ENCODE measurements around the gene OR14I1. TPM values are rescaled to one million over a fixed set of nuclear protein-coding genes. Genes with fewer than 3 reads are reported as not detected.

OR14I1 gene
- total and polyA plus RNA-seq, 8 donors, result not detected

DNA sequence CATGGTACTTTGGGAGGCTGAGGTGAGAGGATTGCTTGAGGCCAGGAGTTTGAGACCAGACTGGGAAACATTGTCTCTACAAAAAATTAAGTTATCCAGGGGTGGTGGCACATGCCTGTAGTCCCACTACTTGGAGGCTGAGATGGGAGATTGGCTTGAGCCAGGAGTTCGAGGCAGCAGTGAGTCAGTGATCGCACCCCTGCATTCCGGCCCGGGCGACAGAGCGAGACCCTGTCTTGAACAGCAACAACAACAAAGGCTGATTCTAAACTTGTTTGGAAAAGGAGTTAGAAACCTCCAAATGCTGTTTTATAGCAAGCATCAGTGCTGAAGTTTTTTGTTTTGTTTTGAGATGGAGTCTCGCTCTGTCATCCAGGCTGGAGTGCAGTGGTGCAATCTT is 38.3 kb upstream of the OR14I1 start:
- H3K9me3 ChIP-seq, result no peaks in the 10 kb centered on the region
- 91 to 95% methylated on average over 7 of the region's 7 CpGs for WGBS, 2 donors
- intact Hi-C loops (cut with DNase I), result no loop called here
- TF ChIP-seq, protein P1, sequence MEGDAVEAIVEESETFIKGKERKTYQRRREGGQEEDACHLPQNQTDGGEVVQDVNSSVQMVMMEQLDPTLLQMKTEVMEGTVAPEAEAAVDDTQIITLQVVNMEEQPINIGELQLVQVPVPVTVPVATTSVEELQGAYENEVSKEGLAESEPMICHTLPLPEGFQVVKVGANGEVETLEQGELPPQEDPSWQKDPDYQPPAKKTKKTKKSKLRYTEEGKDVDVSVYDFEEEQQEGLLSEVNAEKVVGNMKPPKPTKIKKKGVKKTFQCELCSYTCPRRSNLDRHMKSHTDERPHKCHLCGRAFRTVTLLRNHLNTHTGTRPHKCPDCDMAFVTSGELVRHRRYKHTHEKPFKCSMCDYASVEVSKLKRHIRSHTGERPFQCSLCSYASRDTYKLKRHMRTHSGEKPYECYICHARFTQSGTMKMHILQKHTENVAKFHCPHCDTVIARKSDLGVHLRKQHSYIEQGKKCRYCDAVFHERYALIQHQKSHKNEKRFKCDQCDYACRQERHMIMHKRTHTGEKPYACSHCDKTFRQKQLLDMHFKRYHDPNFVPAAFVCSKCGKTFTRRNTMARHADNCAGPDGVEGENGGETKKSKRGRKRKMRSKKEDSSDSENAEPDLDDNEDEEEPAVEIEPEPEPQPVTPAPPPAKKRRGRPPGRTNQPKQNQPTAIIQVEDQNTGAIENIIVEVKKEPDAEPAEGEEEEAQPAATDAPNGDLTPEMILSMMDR (IDR thresholded peaks at IDR 0.05), result no peak
- H3K4me3 ChIP-seq, result no peak overlapping the region
- H3K36me3 ChIP-seq, result no peaks in the 10 kb centered on the region
- H3K27ac ChIP-seq, result no peak overlapping the region
- DNase-seq (no peak), FAIRE-seq (no peak), ATAC-seq (no peak)
- H3K27me3 ChIP-seq, result no peaks in the 10 kb centered on the region
- H3K4me1 ChIP-seq, result no peaks in the 10 kb centered on the region

DNA sequence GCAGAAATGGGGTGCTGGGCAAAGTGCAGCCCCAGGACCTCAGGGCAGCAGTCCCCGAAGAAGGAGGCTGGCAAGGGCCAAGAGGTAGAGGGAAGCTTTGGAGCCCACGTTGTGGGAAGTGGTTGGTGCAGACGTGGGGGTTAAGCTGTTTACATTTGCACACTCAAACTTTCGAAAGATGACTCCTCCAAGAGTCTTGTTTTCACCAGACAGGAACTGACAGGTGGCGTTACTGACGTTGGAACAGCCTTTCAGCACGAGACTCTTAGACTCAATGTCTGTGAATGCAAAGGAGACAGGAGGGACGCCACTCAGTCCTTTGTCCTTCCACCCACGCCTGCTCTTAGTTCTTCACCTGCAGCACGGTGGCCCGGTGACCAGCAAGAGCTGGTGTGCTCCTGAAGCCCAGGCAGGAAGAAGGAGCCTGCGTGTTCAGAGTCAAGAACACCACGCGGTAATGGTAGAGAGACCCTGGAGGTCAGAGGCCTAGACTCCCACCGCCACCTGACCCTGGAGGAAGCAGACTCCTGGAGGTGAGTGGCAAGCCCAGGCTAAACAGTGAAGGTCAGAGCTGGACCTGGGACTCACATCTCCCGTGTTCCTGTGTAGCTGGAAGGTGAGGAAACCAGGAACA is 37.1 kb upstream of the OR14I1 start:
- DNase-seq, result no peak
- Histone ChIP-seq H3K27me3 (no peaks in the 10 kb centered on the region), H3K36me3 (no peaks in the 10 kb centered on the region), H3K27ac (no peak overlapping the region), H3K4me3 (no peak overlapping the region), H3K9me3 (no peaks in the 10 kb centered on the region), H3K4me1 (no peaks in the 10 kb centered on the region)
- TF ChIP-seq, protein P1 (IDR thresholded peaks at IDR 0.05), result no peak
- FAIRE-seq, result no peak
- no peak for ATAC-seq
- 68 to 76% methylated on average over 16 of the region's 16 CpGs for whole genome bisulfite sequencing, 2 donors
- intact Hi-C loops (cut with DNase I), result no loop called here

DNA sequence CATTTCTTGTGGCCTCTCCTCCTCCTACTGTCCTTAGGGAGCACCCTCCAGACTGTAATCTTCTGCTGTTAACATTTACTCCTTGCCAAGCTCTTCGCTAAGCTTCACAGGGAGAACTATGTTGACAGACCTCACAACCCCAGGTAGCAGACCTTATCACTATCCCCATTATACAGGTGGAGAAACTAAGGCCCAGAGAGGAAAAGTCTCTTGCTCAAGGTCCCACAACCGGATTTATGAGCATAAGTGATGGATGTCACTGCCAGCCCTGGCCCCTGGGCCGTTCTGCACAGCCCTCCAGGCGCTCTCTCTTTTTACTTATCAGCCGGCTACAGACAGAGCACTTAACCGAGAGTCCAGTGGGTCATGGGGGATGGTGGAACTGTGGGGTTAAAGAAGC is 34.9 kb upstream of the OR14I1 start:
- 63 to 74% methylated on average over 6 of the region's 6 CpGs for WGBS, 2 donors
- ATAC-seq, result no peak
- Histone ChIP-seq H3K27me3 (no peaks in the 10 kb centered on the region), H3K9me3 (no peaks in the 10 kb centered on the region), H3K27ac (no peak overlapping the region), H3K4me3 (no peak overlapping the region), H3K4me1 (no peaks in the 10 kb centered on the region), H3K36me3 (no peaks in the 10 kb centered on the region)
- TF ChIP-seq, protein P1 (IDR thresholded peaks at IDR 0.05), result no peak
- DNase-seq, result no peak
- no peak for FAIRE-seq
- intact Hi-C loops (cut with DNase I), result no loop called here

DNA sequence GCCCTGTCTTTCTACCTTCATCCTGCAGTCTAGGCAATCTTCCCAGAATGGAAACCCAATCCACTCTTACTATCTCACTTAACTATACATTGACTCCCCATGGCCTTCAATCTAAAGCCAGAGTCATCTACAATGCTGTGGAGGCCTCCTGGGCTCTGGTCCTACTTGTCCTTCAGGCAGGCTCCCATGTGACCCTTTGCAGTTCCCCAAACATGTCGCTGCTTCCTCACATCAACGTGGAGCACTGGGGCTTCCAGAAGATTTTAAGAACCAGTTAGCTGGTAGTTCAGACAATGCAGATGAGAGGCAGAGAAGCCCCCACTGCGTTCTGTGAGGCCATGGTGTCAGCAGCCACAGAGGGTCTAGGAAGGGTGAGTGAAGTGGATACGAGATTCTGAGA is 34.4 kb upstream of the OR14I1 start:
- Histone ChIP-seq H3K27me3 (no peaks in the 10 kb centered on the region), H3K4me1 (no peaks in the 10 kb centered on the region), H3K9me3 (no peaks in the 10 kb centered on the region), H3K27ac (no peak overlapping the region), H3K4me3 (no peak overlapping the region), H3K36me3 (no peaks in the 10 kb centered on the region)
- FAIRE-seq (no peak), ATAC-seq (no peak), DNase-seq (no peak)
- 45 to 61% methylated on average over 4 of the region's 4 CpGs for WGBS, 2 donors
- intact Hi-C loops (cut with DNase I), result no loop called here
- TF ChIP-seq, protein P1 (IDR thresholded peaks at IDR 0.05), result no peak

DNA sequence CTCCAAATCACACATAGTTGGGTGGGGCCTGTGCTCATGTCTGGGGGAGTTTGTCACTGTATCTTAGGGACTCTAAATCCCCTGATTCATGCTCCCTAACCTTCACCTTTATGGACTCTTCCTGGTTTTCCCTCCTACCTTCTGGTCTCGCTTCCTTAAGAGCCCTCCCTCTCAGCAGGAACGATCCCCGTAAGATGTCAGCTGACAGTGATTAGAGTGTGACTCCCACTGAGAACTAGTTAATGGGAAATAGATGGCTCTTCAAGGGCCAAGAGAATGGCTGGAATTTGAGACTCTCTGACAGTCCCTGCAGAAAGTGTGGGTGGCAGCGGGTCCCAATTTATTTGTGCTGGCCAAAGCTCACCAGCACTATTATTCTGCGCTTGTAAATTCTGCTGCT is 31.0 kb upstream of the OR14I1 start:
- intact Hi-C loops (cut with DNase I), result no loop called here
- H3K4me1 ChIP-seq, result no peaks in the 10 kb centered on the region
- H3K9me3 ChIP-seq, result no peaks in the 10 kb centered on the region
- H3K27me3 ChIP-seq, result no peaks in the 10 kb centered on the region
- DNase-seq (no peak), ATAC-seq (no peak), FAIRE-seq (no peak)
- TF ChIP-seq, protein P1 (IDR thresholded peaks at IDR 0.05), result no peak
- 70 to 79% methylated on average over 5 of the region's 5 CpGs for WGBS, 2 donors
- H3K36me3 ChIP-seq, result no peaks in the 10 kb centered on the region
- H3K27ac ChIP-seq, result no peak overlapping the region
- no peak overlapping the region for H3K4me3 ChIP-seq

All from pancreas (tissue), 10 donors.